Astrocyte of the cerebellum (primary cell): ENCODE data around the gene CRLF2.
"Not testable (repeated sequence)": the region's sequence is repeated elsewhere in the genome, so short reads cannot be mapped to it uniquely, and the experiment has no call there.

ENCODE experiments used
- DNase-seq: peaks from one replicate; pipeline ENCODE4 v3.0.0-alpha.2; 2011; ENCODE audit warnings: low read depth
- H3K4me3 ChIP-seq: 2 replicates; pipeline ENCODE4 v1.5.1; 2011; ENCODE audit warnings: mild to moderate bottlenecking, low read depth, low read length, moderate library complexity
- in situ Hi-C: cut with HindIII; loops from 2 replicates; pipeline ENCODE4 v1.10.0; 2017; ENCODE audit warnings: low sequenced_read_pairs
- TF ChIP-seq, protein P1 (sequence below): IDR thresholded peaks from 2 replicates; pipeline ENCODE4 v1.5.1; 2012; ENCODE audit warnings: low read length, low read depth, moderate library complexity, mild to moderate bottlenecking; ENCODE audit errors: missing control alignments

Gene CRLF2

DNA sequence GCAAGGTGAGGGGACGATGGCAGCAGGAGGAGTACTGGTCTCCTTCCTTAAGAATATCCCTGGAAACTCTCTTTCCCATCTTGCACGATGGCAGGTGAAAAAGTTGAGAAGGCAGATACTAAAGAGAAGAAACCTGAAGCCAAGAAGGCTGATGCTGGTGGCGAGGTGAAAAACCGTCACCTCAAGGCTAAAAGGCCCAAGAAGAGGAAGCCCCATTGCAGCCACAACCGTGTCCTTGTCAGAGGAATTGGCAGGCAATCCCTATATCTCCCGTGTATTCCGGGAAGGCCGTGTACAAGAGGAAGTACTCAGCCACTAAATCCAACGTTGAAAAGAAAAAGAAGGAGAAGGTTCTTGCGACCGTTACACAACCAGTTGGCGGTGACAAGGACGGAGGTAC lies 40.0 kb downstream of the CRLF2 start:
- in situ Hi-C loops = no loop called here
- TF ChIP-seq, protein P1, sequence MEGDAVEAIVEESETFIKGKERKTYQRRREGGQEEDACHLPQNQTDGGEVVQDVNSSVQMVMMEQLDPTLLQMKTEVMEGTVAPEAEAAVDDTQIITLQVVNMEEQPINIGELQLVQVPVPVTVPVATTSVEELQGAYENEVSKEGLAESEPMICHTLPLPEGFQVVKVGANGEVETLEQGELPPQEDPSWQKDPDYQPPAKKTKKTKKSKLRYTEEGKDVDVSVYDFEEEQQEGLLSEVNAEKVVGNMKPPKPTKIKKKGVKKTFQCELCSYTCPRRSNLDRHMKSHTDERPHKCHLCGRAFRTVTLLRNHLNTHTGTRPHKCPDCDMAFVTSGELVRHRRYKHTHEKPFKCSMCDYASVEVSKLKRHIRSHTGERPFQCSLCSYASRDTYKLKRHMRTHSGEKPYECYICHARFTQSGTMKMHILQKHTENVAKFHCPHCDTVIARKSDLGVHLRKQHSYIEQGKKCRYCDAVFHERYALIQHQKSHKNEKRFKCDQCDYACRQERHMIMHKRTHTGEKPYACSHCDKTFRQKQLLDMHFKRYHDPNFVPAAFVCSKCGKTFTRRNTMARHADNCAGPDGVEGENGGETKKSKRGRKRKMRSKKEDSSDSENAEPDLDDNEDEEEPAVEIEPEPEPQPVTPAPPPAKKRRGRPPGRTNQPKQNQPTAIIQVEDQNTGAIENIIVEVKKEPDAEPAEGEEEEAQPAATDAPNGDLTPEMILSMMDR = no peak
- H3K4me3 ChIP-seq = no peak overlapping the region
- no peak for DNase-seq

DNA sequence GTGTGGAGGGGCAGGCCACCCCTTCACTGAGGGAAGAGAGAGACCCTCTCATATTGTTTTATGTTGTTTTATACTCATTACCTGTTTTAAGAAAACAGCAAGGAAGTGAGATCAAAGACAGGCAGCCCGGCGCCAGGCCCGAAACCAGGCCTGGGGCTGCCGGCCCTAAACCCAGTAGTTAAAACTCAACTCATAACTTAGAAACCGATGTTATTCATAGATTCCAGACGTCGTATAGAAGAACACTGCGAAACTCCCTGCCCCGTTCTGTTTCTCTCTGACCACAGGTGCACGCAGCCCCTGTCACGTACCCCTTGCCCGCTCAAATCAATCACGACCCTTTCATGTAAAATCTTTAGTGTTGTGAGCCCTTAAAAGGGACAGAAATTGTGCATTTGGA lies 40.5 kb downstream of the CRLF2 start:
- in situ Hi-C loops, DNase-seq, H3K4me3 ChIP-seq: not testable (repeated sequence)

DNA sequence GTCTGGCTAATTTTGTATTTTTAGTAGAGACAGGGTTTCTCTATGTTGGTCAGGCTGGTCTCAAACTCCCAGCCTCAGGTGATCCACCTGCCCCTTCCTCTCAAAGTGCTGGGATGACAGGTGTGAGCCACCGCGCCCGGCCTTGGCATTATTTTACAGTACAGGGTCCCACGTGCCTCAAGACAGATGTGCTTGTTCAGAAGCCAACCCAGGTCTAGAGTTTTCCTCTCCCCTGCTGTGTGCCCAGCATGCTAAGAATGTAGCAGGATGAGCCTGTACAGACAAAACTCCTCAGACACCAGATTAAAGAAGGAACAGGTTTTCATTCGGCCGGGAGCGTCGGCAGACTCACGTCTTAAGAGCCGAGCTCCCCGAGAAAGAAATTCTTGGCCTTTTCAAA lies 42.2 kb downstream of the CRLF2 start:
- no peak overlapping the region for H3K4me3 ChIP-seq
- no peak for DNase-seq

DNA sequence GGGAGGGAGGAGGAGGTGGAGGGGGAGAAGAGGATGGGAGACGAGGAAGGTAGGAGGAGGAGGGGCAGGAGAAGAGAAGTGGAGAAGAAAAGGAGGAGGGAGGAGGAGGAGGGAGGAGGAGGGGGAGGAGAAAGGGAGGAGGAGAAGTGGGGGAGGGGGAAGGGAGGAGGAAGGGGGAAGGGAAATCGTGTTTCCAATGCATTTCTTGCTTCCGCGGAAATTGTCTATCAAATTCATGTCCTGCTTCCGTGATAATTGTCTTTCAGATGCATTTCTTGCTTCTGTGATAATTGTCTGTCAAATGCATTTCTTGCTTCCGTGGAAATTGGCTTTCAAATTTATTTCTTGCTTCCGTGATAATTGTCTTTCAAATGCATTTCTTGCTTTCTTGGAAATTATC lies 43.3 kb downstream of the CRLF2 start:
- in situ Hi-C loops = no loop called here
- DNase-seq = no peak
- no peak overlapping the region for H3K4me3 ChIP-seq
- TF ChIP-seq, protein P1 = no peak

More for the DNA sequence above, 42.2 kb downstream of the CRLF2 start:
- TF ChIP-seq, protein P1 = no peak
- in situ Hi-C loops = no loop called here

DNA sequence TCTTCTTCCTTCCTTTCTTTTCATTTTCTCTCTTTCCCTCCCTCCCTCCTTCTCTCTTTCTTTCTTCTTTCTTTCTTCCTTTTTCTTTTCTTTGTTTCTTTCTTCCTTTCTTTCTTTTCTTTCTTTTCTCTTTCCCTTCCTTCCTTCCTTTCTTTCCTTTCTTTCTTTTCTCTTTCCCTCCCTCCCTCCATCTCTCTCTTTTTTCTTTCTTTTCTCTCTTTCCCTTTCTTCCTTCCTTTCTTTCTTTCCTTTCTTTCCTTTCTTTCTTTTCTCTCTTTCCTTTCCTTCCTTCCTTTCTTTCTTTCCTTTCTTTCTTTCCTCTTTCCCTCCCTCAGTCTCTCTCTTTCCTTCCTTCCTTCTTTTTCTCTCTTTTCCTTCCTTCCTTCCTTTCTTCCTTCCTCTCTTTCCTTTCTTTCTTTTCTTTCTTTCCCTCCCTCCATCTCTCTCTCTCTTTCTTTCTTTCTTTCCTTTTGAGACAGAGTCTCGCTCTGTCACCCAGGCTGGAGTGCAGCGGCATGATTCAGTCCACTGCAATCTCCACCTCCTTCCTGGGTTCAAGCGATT lies 44.4 kb downstream of the CRLF2 start:
- DNase-seq = no peak
- TF ChIP-seq, protein P1 = no peak
- no peak overlapping the region for H3K4me3 ChIP-seq
- in situ Hi-C loops = no loop called here

DNA sequence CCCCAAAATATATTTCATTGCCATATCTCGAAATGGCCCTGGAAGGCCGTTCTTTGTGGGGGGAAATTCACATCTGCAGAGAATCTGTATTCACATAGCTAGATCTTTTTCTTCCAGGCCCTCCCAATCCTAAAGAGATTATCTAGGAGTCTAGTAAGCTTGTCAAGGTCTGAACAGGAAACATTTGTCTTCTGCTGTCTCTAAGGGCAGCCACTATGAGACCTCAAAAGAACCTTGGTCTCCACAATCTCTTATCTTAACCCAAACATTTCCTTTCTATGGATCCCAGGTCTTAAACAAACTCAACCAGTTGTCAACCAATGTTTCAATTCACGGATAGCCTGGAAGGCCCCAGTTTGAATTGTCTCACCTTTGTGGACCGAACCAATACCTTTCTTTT lies 45.0 kb downstream of the CRLF2 start:
- no peak for DNase-seq
- TF ChIP-seq, protein P1 = no peak
- in situ Hi-C loops = no loop called here
- no peak overlapping the region for H3K4me3 ChIP-seq

DNA sequence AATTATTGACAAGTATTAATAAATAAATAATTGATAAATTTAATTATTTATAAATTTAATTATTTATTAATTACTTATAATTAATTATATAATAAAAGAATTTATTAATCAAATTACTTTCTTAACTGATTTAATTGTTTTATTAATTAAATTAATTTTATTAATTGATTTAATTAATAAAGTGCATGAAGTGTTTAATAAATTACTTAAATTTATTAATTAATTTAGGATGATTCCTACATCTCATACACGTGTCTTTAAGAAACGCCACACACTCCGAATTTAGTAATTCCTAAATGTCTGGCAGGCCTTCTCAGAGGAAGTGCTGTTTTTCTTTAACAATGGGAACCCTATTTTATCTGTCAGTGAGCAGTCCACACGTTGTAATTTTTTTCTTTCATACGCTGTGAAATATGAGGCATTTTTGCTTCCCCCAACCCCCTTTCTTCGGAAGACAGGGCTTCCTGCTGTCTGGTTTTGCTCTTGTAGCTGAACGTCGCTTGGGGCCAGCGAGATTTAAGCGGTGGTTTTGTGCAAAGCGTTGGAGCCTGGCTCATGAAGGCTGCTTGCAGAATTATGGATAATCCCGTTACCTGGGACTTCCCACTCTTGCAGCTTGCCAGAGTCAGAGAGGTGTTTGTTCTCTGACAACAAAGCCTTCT lies 46.8 kb downstream of the CRLF2 start:
- no peak overlapping the region for H3K4me3 ChIP-seq
- TF ChIP-seq, protein P1 = no peak
- in situ Hi-C loops = no loop called here
- no peak for DNase-seq
